OCI-LY3 (cell line): ENCODE results near the gene IGFALS.

Experiments used
- CTCF ChIP-seq: fragments of 200-600, 300-600 bp; sonication (generic); IDR thresholded peaks from 2 replicates; pipeline ENCODE4 v1.5.1; 2014; ENCODE audit warnings: antibody characterized with exemption, low read length, low read depth
- EZH2phosphoT487 ChIP-seq: fragments of 200-600 bp; shearing (Covaris generic); IDR thresholded peaks from 2 replicates; pipeline ENCODE4 v1.6.1; 2018; ENCODE audit warnings: antibody characterized with exemption, mixed run types, low read depth

- TF ChIP-seq CTCF (no peak), EZH2phosphoT487 (no peak)
These were observed 15.2 kb upstream of the IGFALS start for GRCh38 chr16:1808691-1809090.
